K562 treated with DMSO at 1 percent for 24 hours (cell line): Measurements from ENCODE around the gene TWIST2. TPM values are rescaled to one million over a fixed set of nuclear protein-coding genes. Genes with fewer than 3 reads are reported as not detected.

Source experiments
- total RNA-seq: library from RNA; unstranded; fragments of 300-600 nt; gene quantifications from 2 replicates; pipeline ENCODE4 v1.2.3, GENCODE V29; 2022; ENCODE audit warnings: low read depth; ENCODE audit not compliant: insufficient read depth

The TWIST2 gene
- total RNA-seq, result not detected in 2 replicates

DNA sequence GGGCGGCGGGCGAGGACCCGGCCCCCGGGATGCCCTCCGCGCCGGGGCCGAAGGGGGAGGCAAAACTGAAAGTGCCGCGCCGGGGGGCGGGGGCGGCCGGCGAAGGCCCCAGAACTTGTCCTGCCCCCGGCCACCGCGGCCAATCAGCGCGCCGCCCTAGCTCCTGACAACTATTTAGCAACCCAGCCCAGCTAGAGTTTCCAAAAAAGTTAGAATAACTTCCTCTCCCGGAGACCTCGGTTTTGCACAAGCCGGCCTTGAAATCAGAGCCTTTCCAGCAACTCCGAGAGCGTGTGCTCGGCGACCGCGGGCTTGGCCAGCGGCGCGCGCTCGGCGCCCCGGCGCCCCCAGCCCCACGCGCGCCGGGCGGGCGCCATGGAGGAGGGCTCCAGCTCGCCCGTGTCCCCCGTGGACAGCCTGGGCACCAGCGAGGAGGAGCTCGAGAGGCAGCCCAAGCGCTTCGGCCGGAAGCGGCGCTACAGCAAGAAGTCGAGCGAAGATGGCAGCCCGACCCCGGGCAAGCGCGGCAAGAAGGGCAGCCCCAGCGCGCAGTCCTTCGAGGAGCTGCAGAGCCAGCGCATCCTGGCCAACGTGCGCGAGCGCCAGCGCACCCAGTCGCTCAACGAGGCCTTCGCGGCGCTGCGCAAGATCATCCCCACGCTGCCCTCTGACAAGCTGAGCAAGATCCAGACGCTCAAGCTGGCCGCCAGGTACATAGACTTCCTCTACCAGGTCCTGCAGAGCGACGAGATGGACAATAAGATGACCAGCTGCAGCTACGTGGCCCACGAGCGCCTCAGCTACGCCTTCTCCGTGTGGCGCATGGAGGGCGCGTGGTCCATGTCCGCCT, at the start of gene TWIST2:
Gene TWIST2 (plus strand): TSS at position 245 of the 850 bp plus-strand sequence. CDS start 131 bp downstream, at position 376.

